ENCODE data around the gene C2orf80.

GRCh38 chr2:208183526-208183925 lies 6.3 kb downstream of the C2orf80 start:
- TF ChIP-seq CTCF (IDR thresholded peaks at IDR 0.05) (no peak), POLR2A (IDR thresholded peaks at IDR 0.05) (no peak)

Data from tibial nerve (tissue), 3 donors.